GM12878 (cell line): ENCODE results near the gene CCDC169. TPM values are rescaled to one million over a fixed set of nuclear protein-coding genes. Genes with fewer than 3 reads are reported as not detected.

Source experiments
- ATAC-seq: fragments of 200-7000 bp; cut with Tn5 transposase; 3 replicates; pipeline ENCODE4 v1.9.1; 2020; ENCODE audit warnings: mild to moderate bottlenecking, moderate library complexity
- BruUV-seq: library from RNA; stranded (reverse); fragments of 400-500 nt; replicated peaks from 2 replicates; lab custom pipeline; 2021; lab: Mats Ljungman, UMichigan
- CTCF ChIA-PET: fragments of 300-600 bp; sonication (Branson Sonifier 250); formaldehyde crosslinking; extraction: SDS; loops from one replicate; lab custom pipeline; 2021; ENCODE audit warnings: inconsistent platforms; lab: Yijun Ruan, JAX
- POLR2A ChIA-PET: fragments of 350-600 bp; formaldehyde crosslinking; extraction: SDS; loops from one replicate; lab custom pipeline; 2021; ENCODE audit warnings: inconsistent platforms; lab: Charles Lee
- RAD21 ChIA-PET: fragments of 300-600 bp; sonication (Branson Sonifier 250); formaldehyde crosslinking; loops from one replicate; lab custom pipeline; 2023; ENCODE audit warnings: antibody characterized with exemption; ENCODE audit not compliant: unreplicated experiment; lab: Charles Lee
- SMC1A ChIA-PET: fragments of 300-600 bp; sonication (Branson Sonifier 250); formaldehyde crosslinking; loops from one replicate; lab custom pipeline; 2023; ENCODE audit not compliant: unreplicated experiment, uncharacterized antibody; lab: Charles Lee
- DNase-seq: peaks from one replicate; pipeline ENCODE4 v3.0.0-alpha.2; 2011; ENCODE audit warnings: low read depth, low spot score
- FAIRE-seq: peaks from 3 replicates; lab custom pipeline; 2011; peaks lifted over from hg19 to GRCh38; lab: Jason Lieb, UNC
- H2AFZ ChIP-seq: 2 replicates; pipeline ENCODE4 v1.6.0; 2011; ENCODE audit warnings: low read depth, low read length, control low read depth; ENCODE audit not compliant: control insufficient read depth
- H3K27ac ChIP-seq: 2 replicates; pipeline ENCODE4 v1.5.1; 2011; ENCODE audit warnings: control low read depth; ENCODE audit not compliant: control insufficient read depth, insufficient read depth
- H3K27me3 ChIP-seq, 2 experiments: replicated peaks in 1 of 2; 2 replicates each; pipeline versions ENCODE4 v1.6.0 to v1.6.1; 2011; ENCODE audit warnings: low read length in 1 of 2; ENCODE audit not compliant: control insufficient read depth in 2 of 2, insufficient read depth in 2 of 2
- H3K36me3 ChIP-seq, 2 experiments: 2 replicates each; pipeline ENCODE4 v1.5.1; 2011; ENCODE audit warnings: low read length in 1 of 2; ENCODE audit not compliant: control insufficient read depth in 2 of 2, insufficient read depth in 2 of 2
- H3K4me1 ChIP-seq: 2 replicates; pipeline ENCODE4 v1.6.1; 2011; ENCODE audit warnings: mild to moderate bottlenecking, low read length, moderate library complexity, mixed read lengths; ENCODE audit not compliant: control insufficient read depth, insufficient read depth
- H3K4me2 ChIP-seq: 2 replicates; pipeline ENCODE4 v1.6.0; 2011; ENCODE audit warnings: control low read depth; ENCODE audit not compliant: control insufficient read depth, insufficient read depth
- H3K4me3 ChIP-seq: fragments of 200-600 bp; sonication (generic); 2 replicates; pipeline ENCODE4 v1.5.1; 2016
- H3K79me2 ChIP-seq: 2 replicates; pipeline ENCODE4 v1.6.0; 2011; ENCODE audit warnings: low read length; ENCODE audit not compliant: control insufficient read depth, insufficient read depth
- H3K9ac ChIP-seq: 2 replicates; pipeline ENCODE4 v1.8.0; 2011; ENCODE audit warnings: low read length, control low read depth, mixed read lengths; ENCODE audit not compliant: control insufficient read depth, insufficient read depth
- H3K9me3 ChIP-seq: replicated peaks from 3 replicates; pipeline ENCODE4 v1.5.1; 2011; ENCODE audit warnings: mild to moderate bottlenecking, low read length; ENCODE audit not compliant: control insufficient read depth, insufficient read depth
- H4K20me1 ChIP-seq: 2 replicates; pipeline ENCODE4 v1.6.0; 2011; ENCODE audit not compliant: control insufficient read depth, insufficient read depth
- ATF7 ChIP-seq: fragments of 450-650 bp; IDR thresholded peaks from 2 replicates; pipeline ENCODE4 v1.6.1; 2016; ENCODE audit warnings: low read depth, mild to moderate bottlenecking
- CEBPB ChIP-seq, 2 experiments: fragments of 150-350 bp in 1 of 2; IDR thresholded peaks; 2 replicates each; pipeline ENCODE4 v1.6.1; 2012 to 2014; ENCODE audit warnings: low read depth in 2 of 2, low read length in 2 of 2, borderline replicate concordance in 1 of 2, inconsistent platforms in 1 of 2
- NFIC ChIP-seq: IDR thresholded peaks from 2 replicates; pipeline ENCODE4 v1.6.1; 2012; ENCODE audit warnings: low read depth, mild to moderate bottlenecking, inconsistent platforms, low read length, moderate library complexity
- YY1 ChIP-seq: IDR thresholded peaks from 2 replicates; pipeline ENCODE4 v1.6.1; 2011; ENCODE audit warnings: low read depth, mild to moderate bottlenecking, low read length
- ZNF24 ChIP-seq: fragments of 450-650 bp; IDR thresholded peaks from 2 replicates; pipeline ENCODE4 v1.6.1; 2017; ENCODE audit warnings: antibody characterized with exemption, mild to moderate bottlenecking
- WGBS: methylation state at CpG from one replicate; pipeline ENCODE4 v1.1.6; 2016; ENCODE audit warnings: low lambda C conversion rate; ENCODE audit not compliant: insufficient replicate concordance, insufficient coverage; ENCODE audit errors: missing lambda C conversion rate; 5-methylcytosine and 5-hydroxymethylcytosine counted together
- in situ Hi-C: fragments of 300-500 bp; cut with MboI; formaldehyde crosslinking; loops from 9 replicates; pipeline ENCODE4 v1.14.3; 2018; ENCODE audit warnings: mixed read lengths
- intact Hi-C: fragments of 100-400 bp; cut with micrococcal nuclease; formaldehyde crosslinking; loops from one replicate; pipeline ENCODE4 v1.14.2; 2022; ENCODE audit not compliant: unreplicated experiment
- polyA plus RNA-seq, 11 experiments: library from polyadenylated mRNA; depleted of rRNA in 4 of 11; unstranded in 6 of 11; stranded (reverse) in 5 of 11; fragments of >200 nt; fragmentation: Nextera tagmentation in 4 of 11; fragmentation: Illumina TruSeq in 1 of 11; extraction: Ambion mirVana in 4 of 11; extraction: Trizol in 1 of 11; gene quantifications; 1 replicate in 1 of 11; 2 replicates in 10 of 11; pipeline versions ENCODE4 v1.2.1 to v1.2.3, GENCODE V29; 2011 to 2016; ENCODE audit warnings: inconsistent platforms in 2 of 11, missing spikeins in 2 of 11, low read depth in 1 of 11
- total RNA-seq, 4 experiments: library from RNA; depleted of rRNA in 3 of 4; stranded (reverse); fragments of >200 nt in 3 of 4; fragmentation: Illumina TruSeq in 1 of 4; extraction: Trizol in 1 of 4; gene quantifications; 2 replicates each; pipeline versions ENCODE4 v1.2.1 to v1.2.3, GENCODE V29; 2013 to 2021
- TF ChIP-seq, protein P1 (sequence below): IDR thresholded peaks from 2 replicates; pipeline ENCODE4 v1.6.1; 2012; ENCODE audit warnings: mild to moderate bottlenecking, low read depth, low read length

The CCDC169 gene
- total and polyA plus RNA-seq, 10 of the 15 experiments (the other 5 are each of a cell fraction or from before 2014, with no cell fraction given), result 0.13 to 1.4 (median 0.24) TPM; not detected in 4

DNA sequence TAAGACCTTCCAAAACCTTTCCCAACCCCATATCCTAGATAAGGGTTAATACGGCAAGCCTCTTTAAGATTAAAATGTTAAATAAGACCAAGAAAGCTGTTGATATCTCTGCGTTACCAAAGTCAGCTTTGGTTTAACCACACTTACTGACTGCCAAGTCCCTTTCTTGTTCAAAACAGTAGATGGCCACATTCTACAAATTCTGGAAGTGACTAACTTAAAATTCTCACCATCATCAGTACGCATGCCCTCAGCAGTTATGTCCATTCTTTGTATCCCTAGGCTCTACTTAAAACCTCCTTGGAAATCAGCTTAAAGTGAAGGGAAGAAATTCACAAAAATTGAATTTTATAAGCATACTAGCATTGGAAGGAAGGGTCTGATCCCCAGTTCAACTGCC lies 106.8 kb downstream of the CCDC169 start:
- Histone ChIP-seq H3K4me3 (no peak overlapping the region), H3K27ac (no peak overlapping the region), H3K36me3 (no peaks in the 10 kb centered on the region), H2AFZ (no peak overlapping the region), H3K79me2 (no peaks in the 10 kb centered on the region), H3K4me1 (no peaks in the 10 kb centered on the region), H3K9ac (no peak overlapping the region), H4K20me1 (no peaks in the 10 kb centered on the region), H3K9me3 (no peaks in the 10 kb centered on the region), H3K27me3 (no peaks in the 10 kb centered on the region), H3K4me2 (no peak overlapping the region)
- intact Hi-C loops (no loop called here), in situ Hi-C loops (no loop called here)
- FAIRE-seq, result no peak
- DNase-seq, result no peak
- CTCF ChIA-PET, result interaction anchor here (1.0 kb wide), 1 partner anchor 84 kb away, joined by 3 read pairs; no protein-coding TSS in a partner anchor
- 38% methylated on average over 3 of the region's 3 CpGs for WGBS
- RAD21 ChIA-PET, result no interaction called here
- ATAC-seq, result no peak
- POLR2A ChIA-PET, result no interaction called here
- no peak for TF ChIP-seq CEBPB (IDR thresholded peaks at IDR 0.05; ENCODE audit: borderline replicate concordance in 1 of 2, low read depth in 2 of 2, low read length in 2 of 2)
- no peak for TF ChIP-seq ATF7
- no peak for TF ChIP-seq NFIC
- TF ChIP-seq, protein P1, sequence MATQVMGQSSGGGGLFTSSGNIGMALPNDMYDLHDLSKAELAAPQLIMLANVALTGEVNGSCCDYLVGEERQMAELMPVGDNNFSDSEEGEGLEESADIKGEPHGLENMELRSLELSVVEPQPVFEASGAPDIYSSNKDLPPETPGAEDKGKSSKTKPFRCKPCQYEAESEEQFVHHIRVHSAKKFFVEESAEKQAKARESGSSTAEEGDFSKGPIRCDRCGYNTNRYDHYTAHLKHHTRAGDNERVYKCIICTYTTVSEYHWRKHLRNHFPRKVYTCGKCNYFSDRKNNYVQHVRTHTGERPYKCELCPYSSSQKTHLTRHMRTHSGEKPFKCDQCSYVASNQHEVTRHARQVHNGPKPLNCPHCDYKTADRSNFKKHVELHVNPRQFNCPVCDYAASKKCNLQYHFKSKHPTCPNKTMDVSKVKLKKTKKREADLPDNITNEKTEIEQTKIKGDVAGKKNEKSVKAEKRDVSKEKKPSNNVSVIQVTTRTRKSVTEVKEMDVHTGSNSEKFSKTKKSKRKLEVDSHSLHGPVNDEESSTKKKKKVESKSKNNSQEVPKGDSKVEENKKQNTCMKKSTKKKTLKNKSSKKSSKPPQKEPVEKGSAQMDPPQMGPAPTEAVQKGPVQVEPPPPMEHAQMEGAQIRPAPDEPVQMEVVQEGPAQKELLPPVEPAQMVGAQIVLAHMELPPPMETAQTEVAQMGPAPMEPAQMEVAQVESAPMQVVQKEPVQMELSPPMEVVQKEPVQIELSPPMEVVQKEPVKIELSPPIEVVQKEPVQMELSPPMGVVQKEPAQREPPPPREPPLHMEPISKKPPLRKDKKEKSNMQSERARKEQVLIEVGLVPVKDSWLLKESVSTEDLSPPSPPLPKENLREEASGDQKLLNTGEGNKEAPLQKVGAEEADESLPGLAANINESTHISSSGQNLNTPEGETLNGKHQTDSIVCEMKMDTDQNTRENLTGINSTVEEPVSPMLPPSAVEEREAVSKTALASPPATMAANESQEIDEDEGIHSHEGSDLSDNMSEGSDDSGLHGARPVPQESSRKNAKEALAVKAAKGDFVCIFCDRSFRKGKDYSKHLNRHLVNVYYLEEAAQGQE, result no peak
- no peak for TF ChIP-seq ZNF24
- TF ChIP-seq YY1, result no peak
- SMC1A ChIA-PET, result interaction anchor here (1.2 kb wide), 1 partner anchor 73 kb away, joined by 3 read pairs; no protein-coding TSS in a partner anchor
- no TSS peak for BruUV-seq
